Spleen (tissue), 11 donors: Measurements from ENCODE around the gene TCTN3. TPM values are rescaled to one million over a fixed set of nuclear protein-coding genes. Genes with fewer than 3 reads are reported as not detected.
A peak's percentile ranks its signal among the peaks of the same experiment; 100 is the strongest.

Experiments used
- DNase-seq: peaks from one replicate; pipeline ENCODE4 v3.0.0-alpha.2; 2020
- H3K27ac ChIP-seq, 8 donors: fragments of 200-600 bp; sonication (generic) in 7 of 8; 1 replicate in 4 of 8; 2 replicates in 4 of 8; pipeline versions ENCODE4 v1.5.0 to v1.8.0; 2016 to 2021; ENCODE audit warnings: inconsistent platforms in 4 of 8, mild to moderate bottlenecking in 4 of 8, moderate library complexity in 1 of 8
- H3K27me3 ChIP-seq, 7 donors: fragments of 200-600 bp; sonication (generic) in 6 of 7; replicated peaks in 1 of 7; 1 replicate in 4 of 7; 2 replicates in 3 of 7; pipeline versions ENCODE4 v1.5.0 to v1.8.0; 2016 to 2021; ENCODE audit warnings: inconsistent platforms in 3 of 7, mild to moderate bottlenecking in 1 of 7
- H3K36me3 ChIP-seq, 6 donors: fragments of 200-600 bp; sonication (generic) in 5 of 6; 1 replicate in 4 of 6; 2 replicates in 2 of 6; pipeline versions ENCODE4 v1.5.0 to v1.8.0; 2016 to 2021; ENCODE audit warnings: inconsistent platforms in 2 of 6
- H3K4me1 ChIP-seq, 6 donors: fragments of 200-600 bp; sonication (generic) in 5 of 6; 1 replicate in 3 of 6; 2 replicates in 3 of 6; pipeline versions ENCODE4 v1.5.0 to v1.8.0; 2016 to 2021; ENCODE audit warnings: inconsistent platforms in 3 of 6
- H3K4me3 ChIP-seq, 8 donors: fragments of 200-600 bp; sonication (generic) in 7 of 8; 1 replicate in 4 of 8; 2 replicates in 4 of 8; pipeline versions ENCODE4 v1.5.0 to v1.8.0; 2016 to 2021; ENCODE audit warnings: inconsistent platforms in 4 of 8, mild to moderate bottlenecking in 4 of 8, moderate library complexity in 2 of 8
- H3K9me3 ChIP-seq, 8 donors: fragments of 200-600 bp; sonication (generic) in 7 of 8; 1 replicate in 4 of 8; 2 replicates in 4 of 8; pipeline versions ENCODE4 v1.5.0 to v1.8.0; 2016 to 2021; ENCODE audit warnings: inconsistent platforms in 4 of 8
- POLR2A ChIP-seq, 3 donors: fragments of 450-650 bp; IDR thresholded peaks; one replicate each; pipeline ENCODE4 v1.5.1; 2017; ENCODE audit warnings: antibody characterized with exemption in 3 of 3, mild to moderate bottlenecking in 1 of 3
- POLR2AphosphoS5 ChIP-seq, 3 donors: sonication (generic); formaldehyde crosslinking; IDR thresholded peaks; one replicate each; pipeline ENCODE4 v1.5.1; 2017; ENCODE audit warnings: antibody characterized with exemption in 3 of 3
- WGBS, 5 donors: extraction: QIAGEN DNeasy Blood & Tissue Kit in 3 of 5; methylation state at CpG; one replicate each; pipeline versions ENCODE4 v1.1.5 to v1.1.7; 2013 to 2018; 5-methylcytosine and 5-hydroxymethylcytosine counted together
- intact Hi-C: fragments of 100-400 bp; cut with DNase I; formaldehyde crosslinking; loops from one replicate; pipeline ENCODE4 v1.15.0; 2023; ENCODE audit warnings: low total_unique reads
- polyA plus RNA-seq, 3 donors: library from polyadenylated mRNA; stranded (reverse); fragments of 200-250 nt; gene quantifications; one replicate each; pipeline ENCODE4 v1.2.1, GENCODE V29; 2013
- total RNA-seq, 7 donors: library from RNA; depleted of rRNA in 3 of 7; stranded (reverse); fragments of >200 nt in 3 of 7; fragmentation: NEBNext Ultra II Directional in 4 of 7; extraction: Animal tissue kit (Norgen Biotek cat#: 25700) in 4 of 7; gene quantifications; one replicate each; pipeline versions ENCODE4 v1.1.0 to v1.2.1, GENCODE V29; 2016 to 2021
- TF ChIP-seq, protein P1 (sequence below), 11 experiments: fragments of 200-600 bp in 7 of 11; fragments of 450-650 bp in 4 of 11; sonication (generic) in 4 of 11; IDR thresholded peaks in 8 of 11; conservative IDR thresholded peaks in 3 of 11; 1 replicate in 7 of 11; 2 replicates in 4 of 11; pipeline versions ENCODE4 v1.4.0 to v1.8.0; 2016 to 2021; ENCODE audit warnings: antibody characterized with exemption in 11 of 11, inconsistent platforms in 4 of 11, mild to moderate bottlenecking in 1 of 11
- donor health status: healthy with polysubstance abuse.
- donor health status: DM: no; HTN: no; CAD: no; lungs with moderate emphysema.
- donor health status: DM: no; HTN: no; CAD: no.
- donor health status: Bipolar disorder and iron deficiency.
- donor health status: healthy.
- donor health status: DM: no; HTN: no; CAD: no.
- donor health status: DM: yes; HTN: yes; CAD: no.

Gene TCTN3
- total and polyA plus RNA-seq, 10 donors = 10.9 to 25.7 (median 23.1) TPM

DNA sequence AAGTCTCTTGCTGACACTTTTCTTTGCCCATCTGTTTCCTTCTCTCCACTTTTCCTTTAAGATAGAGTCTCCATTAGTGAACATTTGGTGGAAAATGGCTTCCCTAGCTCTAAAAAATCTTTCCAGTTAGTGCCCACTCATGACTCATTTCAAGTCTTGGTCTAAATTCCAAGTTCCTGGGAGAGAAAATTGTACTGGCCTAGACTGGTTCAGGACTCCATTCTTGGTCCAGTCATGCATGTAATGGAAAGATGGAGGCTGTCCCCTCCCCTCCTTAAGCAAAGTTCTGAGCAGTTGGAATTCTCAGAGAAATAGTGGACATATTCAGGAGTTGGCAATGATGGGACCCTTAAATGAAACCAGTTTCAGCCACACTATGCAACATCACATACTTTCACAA lies 33.4 kb downstream of the TCTN3 start:
- H3K9me3 ChIP-seq = no peaks in the 10 kb centered on the region
- intact Hi-C loops = no loop called here
- no peak overlapping the region for H3K27ac ChIP-seq
- H3K27me3 ChIP-seq = no peaks in the 10 kb centered on the region
- peaks cover 3 to 21% (median 13%) of the 10 kb centered on the region in 6 donors for H3K4me1 ChIP-seq
- H3K36me3 ChIP-seq = peaks cover 0 to 20% (median 12%) of the 10 kb centered on the region in 6 donors
- H3K4me3 ChIP-seq = no peak overlapping the region
- no peak for DNase-seq
- TF ChIP-seq, protein P1, sequence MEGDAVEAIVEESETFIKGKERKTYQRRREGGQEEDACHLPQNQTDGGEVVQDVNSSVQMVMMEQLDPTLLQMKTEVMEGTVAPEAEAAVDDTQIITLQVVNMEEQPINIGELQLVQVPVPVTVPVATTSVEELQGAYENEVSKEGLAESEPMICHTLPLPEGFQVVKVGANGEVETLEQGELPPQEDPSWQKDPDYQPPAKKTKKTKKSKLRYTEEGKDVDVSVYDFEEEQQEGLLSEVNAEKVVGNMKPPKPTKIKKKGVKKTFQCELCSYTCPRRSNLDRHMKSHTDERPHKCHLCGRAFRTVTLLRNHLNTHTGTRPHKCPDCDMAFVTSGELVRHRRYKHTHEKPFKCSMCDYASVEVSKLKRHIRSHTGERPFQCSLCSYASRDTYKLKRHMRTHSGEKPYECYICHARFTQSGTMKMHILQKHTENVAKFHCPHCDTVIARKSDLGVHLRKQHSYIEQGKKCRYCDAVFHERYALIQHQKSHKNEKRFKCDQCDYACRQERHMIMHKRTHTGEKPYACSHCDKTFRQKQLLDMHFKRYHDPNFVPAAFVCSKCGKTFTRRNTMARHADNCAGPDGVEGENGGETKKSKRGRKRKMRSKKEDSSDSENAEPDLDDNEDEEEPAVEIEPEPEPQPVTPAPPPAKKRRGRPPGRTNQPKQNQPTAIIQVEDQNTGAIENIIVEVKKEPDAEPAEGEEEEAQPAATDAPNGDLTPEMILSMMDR (IDR thresholded peaks at IDR 0.05 in 8 of 11, conservative IDR thresholded peaks at IDR 0.05 in 3 of 11) = no peak
- no peak for TF ChIP-seq POLR2A (IDR thresholded peaks at IDR 0.05)
- no peak for TF ChIP-seq POLR2AphosphoS5 (IDR thresholded peaks at IDR 0.05)

DNA sequence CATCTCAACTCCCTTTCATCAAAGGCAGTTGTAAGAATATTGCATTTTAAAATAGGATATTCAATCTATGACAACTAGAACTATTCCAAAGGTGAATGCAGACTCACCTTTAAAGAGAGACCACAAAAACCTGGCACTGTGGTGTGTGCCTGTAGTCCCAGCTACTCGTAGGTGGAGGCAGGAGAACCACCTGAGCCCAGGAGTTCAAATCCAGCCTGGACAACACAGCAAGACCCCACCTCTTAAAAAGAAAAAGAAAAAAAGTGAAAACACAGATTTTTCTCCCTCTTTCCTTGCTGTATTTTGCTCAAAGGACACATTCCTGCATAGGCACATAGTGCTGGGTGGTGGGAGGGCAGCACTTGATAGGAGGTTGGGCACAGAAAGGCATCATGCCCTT lies 36.5 kb downstream of the TCTN3 start:
- Histone ChIP-seq H3K27me3 (no peaks in the 10 kb centered on the region), H3K36me3 (peaks cover 0 to 10% (median 3%) of the 10 kb centered on the region in 6 donors), H3K4me3 (peak overlapping the region in 6 of 8 donors; percentile 75 to 97 (median 86)), H3K9me3 (no peaks in the 10 kb centered on the region), H3K27ac (peak overlapping the region in 2 of 8 donors; percentile 77 to 81), H3K4me1 (peaks cover 3 to 31% (median 16%) of the 10 kb centered on the region in 6 donors)
- intact Hi-C loops = no loop called here
- 48 to 100% (median 92%) methylated on average over 1 of the region's 1 CpG for WGBS, 5 donors
- TF ChIP-seq, protein P1 (IDR thresholded peaks at IDR 0.05 in 8 of 11, conservative IDR thresholded peaks at IDR 0.05 in 3 of 11) = no peak
- TF ChIP-seq POLR2AphosphoS5 (IDR thresholded peaks at IDR 0.05) (no peak), POLR2A (IDR thresholded peaks at IDR 0.05) (no peak)
- DNase-seq = no peak

DNA sequence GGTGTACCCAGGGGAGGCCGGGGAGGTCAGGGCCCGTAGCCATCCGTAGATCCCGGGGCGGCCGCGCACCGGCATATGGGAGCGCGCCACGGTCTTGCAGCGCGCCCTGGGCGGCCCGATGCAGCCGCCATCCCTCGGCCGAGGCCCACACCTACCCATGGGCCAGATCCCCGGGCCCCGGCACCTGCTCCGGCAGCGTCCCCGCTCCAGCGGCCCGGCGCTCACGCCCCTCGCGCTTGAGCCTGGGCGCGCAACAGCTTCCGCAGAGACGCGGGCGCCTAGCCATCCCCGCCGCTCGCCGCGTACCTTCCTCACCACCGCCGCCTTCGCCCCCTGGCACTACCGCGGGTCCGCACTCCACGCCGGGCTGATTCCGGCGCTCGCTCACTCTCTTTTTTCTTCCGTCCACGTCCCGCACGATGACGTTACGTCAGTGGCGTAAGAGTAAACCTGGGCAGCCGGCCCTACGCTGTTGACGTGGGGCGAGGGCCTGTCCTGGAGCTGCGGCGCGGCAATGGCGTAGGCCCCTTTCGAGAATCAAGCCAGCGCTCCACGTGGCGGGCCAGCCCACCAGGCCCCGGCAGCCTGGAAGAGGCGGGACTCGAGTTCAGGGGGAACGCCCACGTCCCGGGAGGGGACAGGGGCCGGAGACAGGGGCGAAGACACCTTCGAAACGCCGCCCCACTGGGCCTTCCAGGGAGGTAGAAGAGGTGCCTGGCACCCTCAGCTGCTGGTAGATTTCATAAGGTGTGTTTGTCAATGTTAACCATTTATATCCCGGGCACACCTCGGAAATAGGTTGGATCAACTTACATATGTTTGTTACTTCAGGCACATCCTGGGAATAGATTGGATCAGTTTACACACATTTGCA lies 37.2 kb downstream of the TCTN3 start, which contains the start of gene ALDH18A1:
Gene ALDH18A1, minus strand, starts transcription at position 421 of the 874 bp plus-strand sequence. CDS start 3,334 bp downstream, outside the sequence.
- H3K27ac ChIP-seq = peak within 1 kb of the TSS in 7 of 8 donors; percentile 13 to 81 (median 62)
- H3K9me3 ChIP-seq = peaks cover 0 to 4% (median 2%) of the 10 kb centered on the region in 8 donors
- peaks cover 0 to 17% (median 10%) of the 10 kb centered on the region in 6 donors for H3K36me3 ChIP-seq
- TF ChIP-seq, protein P1 (IDR thresholded peaks at IDR 0.05 in 8 of 11, conservative IDR thresholded peaks at IDR 0.05 in 3 of 11) = no peak
- TF ChIP-seq POLR2AphosphoS5 (IDR thresholded peaks at IDR 0.05) = peak; percentile 63 to 83 (median 81)
- H3K4me3 ChIP-seq = peak within 1 kb of the TSS; percentile 75 to 97 (median 90)
- WGBS, 5 donors = 0 to 1% (median 0%) methylated on average over 35 to 83 of the region's 83 CpGs
- H3K27me3 ChIP-seq = no peaks in the 10 kb centered on the region
- intact Hi-C loops = no loop called here
- H3K4me1 ChIP-seq = peaks cover 3 to 31% (median 16%) of the 10 kb centered on the region in 6 donors
- peak; percentile 97 for DNase-seq
